Measurements from ENCODE around the gene TLE2.

DNA sequence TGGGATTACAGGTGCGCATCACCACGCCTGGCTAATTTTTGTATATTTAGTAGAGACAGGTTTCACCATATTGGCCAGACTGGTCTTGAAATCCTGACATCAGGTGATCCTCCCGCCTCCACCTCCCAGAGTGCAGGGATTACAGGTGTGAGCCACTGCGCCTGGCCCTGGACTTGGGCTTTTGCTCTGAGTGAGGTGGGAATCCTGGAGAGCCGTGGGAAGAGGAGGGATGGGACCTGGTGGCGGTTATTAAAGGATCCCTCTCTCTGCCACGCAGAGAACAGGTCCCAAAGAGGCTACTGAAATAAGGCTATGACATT, 34.9 kb upstream of the TLE2 start:
- TF ChIP-seq, protein P1, sequence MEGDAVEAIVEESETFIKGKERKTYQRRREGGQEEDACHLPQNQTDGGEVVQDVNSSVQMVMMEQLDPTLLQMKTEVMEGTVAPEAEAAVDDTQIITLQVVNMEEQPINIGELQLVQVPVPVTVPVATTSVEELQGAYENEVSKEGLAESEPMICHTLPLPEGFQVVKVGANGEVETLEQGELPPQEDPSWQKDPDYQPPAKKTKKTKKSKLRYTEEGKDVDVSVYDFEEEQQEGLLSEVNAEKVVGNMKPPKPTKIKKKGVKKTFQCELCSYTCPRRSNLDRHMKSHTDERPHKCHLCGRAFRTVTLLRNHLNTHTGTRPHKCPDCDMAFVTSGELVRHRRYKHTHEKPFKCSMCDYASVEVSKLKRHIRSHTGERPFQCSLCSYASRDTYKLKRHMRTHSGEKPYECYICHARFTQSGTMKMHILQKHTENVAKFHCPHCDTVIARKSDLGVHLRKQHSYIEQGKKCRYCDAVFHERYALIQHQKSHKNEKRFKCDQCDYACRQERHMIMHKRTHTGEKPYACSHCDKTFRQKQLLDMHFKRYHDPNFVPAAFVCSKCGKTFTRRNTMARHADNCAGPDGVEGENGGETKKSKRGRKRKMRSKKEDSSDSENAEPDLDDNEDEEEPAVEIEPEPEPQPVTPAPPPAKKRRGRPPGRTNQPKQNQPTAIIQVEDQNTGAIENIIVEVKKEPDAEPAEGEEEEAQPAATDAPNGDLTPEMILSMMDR (IDR thresholded peaks at IDR 0.05; ENCODE audit: extremely low read depth in 1 of 2, insufficient read depth in 1 of 2, low read depth in 1 of 2, low read length in 2 of 2), result no peak
- TF ChIP-seq POLR2A (IDR thresholded peaks at IDR 0.05; ENCODE audit: low read depth, low read length), result no peak
- TF ChIP-seq POLR2AphosphoS5 (IDR thresholded peaks at IDR 0.05; ENCODE audit: insufficient read depth, low read depth, low read length), result no peak
- no peak for TF ChIP-seq EZH2 (IDR thresholded peaks at IDR 0.05; ENCODE audit: borderline replicate concordance, low read depth, low read length, severe bottlenecking)
- TF ChIP-seq JUN (IDR thresholded peaks at IDR 0.05; ENCODE audit: borderline replicate concordance, insufficient read depth, insufficient read length, low read depth), result no peak

All from endothelial cell of umbilical vein (primary cell).